ENCODE measurements around the gene SLC9C1.
A peak's percentile ranks its signal among the peaks of the same experiment; 100 is the strongest.

Gene SLC9C1

DNA sequence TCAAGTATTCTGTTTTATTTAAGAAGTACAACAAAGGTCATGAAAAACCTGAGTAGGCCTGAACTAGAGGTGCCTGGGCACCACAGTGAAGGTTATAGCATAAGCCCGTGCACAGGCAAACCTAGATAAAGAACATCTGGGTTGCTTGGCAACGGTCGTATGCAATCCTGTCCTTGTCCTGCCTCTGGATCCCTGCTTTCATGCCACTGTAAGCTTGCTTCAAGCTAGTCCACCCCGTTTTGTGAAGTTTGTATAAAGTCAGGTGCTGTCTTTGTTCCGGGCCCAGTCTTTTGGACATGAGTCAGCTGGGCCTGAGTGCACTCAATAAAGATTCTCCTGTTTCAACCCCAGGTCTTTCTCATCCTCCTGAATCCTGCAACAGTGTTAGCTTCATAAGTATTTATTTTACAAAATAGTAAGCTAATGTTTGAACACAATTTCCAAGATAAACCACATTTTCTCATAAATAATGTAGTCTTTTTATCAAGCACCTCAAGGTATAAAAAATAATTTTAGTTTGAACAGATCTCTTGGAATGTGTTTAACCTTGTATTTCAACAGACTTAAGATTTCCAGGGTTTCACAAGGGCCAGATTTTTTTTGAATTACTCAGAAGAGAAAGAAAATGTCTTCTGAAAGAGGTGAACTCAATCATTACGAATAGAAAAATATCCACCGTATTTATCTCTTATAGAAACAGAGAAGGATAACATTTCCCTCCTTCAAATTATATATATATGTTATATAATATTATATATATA is 14.3 kb upstream of the SLC9C1 start:
- DNase-seq: no peak
- intact Hi-C loops (cut with DNase I): no loop called here

DNA sequence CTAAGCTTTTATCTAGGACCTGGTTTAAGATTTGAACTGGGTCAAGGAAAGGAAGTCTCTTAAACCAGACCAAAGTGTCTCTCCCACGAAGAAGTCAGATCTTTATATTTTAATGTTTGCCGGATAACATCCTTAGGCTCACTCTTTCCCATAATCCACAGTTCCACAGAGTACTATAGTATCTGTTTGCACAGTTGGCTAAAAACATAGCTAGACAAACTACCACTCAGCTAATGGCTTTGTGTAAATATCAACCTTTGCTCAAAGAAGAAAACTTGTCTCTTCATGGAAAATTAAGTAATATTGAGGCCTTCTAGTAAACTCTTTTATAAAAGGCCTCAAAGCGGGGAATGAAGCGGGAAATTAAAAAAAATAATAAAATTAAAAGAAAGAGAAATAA is 13.5 kb upstream of the SLC9C1 start:
- no peak for DNase-seq
- intact Hi-C loops (cut with DNase I): no loop called here

DNA sequence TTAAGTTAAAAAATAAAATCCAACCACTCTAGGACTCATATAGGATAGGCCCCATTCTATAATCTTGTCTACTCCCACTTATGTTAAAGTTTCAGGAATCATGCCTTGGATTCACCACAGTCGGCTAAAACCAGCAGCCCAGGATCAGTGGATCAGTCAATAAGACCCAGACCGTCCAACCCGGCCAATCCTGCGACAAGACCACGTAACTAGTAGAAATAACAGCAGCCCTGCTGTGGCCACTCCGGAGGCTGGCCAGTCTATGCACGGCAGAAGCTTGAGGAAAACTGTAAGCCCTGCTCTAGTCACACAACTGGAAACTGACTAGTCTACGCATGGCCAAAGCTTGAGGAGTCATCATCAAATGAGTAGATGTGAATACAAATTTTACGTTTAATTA is 12.8 kb upstream of the SLC9C1 start:
- intact Hi-C loops (cut with DNase I): no loop called here
- DNase-seq: no peak

DNA sequence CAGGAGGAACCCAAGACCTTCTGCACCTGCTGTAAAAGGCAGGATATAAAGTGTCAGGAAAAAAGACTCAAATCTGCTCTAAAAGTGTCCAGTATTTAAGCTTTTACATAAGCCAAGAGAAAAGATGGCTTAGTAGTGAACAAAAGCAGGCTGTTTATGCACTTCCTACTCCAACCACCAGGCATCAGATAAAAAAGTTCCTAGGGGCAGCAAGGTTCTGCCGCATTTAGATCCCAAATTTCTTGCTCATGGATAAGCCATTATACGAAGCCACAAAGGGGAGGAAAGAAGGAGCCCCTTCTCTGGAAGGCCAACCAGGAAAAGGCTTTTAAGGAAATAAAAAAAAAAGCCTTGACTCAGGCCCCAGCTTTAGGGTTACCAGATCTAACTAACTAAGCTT is 10.6 kb upstream of the SLC9C1 start:
- no peak for DNase-seq
- intact Hi-C loops (cut with DNase I): no loop called here

DNA sequence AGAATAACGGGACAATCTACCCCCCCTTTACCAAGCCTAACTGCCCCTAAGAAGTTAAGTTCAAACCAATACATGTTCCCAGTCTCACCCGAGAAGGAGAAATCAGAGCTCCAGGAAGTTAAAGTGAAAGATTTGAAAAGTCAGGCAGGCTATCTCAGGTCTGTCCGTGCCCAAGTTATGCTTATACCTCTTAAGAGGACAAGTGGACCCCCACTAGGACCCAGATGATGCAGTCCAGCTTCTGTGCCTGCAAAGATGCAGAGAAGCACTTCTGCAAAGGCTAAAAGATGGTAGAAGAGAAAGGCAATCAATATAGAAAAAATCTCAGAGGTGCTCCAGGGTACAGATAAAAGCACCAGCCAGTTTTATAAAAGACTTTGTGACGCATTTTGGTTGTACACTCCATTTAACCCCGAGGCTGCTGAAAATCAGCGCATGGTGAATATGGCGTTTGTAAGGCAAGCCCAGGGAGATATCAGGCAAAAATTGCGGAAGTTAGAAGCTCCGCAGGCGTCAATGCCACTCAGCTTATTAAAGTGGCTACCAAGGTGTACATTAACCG is 9.8 kb upstream of the SLC9C1 start:
- DNase-seq: peak in 1 of 10 donors; percentile 30
- intact Hi-C loops (cut with DNase I): no loop called here

DNA sequence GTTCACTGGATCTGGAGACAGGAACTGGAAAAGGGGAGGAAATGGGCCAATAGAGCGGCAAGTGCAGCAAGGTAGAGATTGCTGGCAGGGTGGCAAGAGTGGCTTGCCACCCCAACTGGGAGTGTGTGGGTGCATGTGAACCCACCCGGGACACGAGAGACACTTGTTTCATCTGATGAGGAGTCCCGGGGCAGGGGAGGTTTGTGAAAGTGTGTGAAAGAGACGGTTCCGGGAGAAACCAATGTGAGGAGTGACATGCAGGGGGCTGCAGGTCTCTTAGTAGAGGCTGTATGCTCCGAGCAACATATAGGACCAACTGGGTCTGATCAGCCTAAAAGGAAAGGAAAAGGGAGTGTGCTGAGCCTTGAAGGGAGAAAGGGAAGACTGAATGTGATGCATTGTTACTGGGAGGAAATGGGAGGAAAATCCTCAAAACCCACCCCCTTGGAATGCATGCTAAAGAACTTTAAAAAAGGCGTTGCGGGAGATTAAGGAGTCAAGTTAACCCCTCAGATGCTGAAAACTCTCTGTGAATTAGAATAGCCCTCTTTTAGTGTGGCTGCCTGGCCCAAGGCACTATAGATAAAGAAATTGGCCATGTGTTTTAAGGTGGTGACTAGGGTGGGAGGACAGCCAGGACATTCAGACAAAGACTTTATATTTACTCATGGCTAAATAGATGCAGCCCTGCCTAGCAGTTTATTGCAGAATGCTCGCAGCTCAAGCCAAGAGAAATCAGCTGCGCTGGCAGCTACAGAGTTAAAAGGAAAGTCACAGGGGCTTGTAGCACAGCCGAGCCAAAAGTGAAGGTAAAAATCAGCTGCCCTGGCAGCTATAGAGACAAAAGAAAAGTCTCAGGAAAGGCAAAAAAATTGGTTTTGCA is 9.1 kb upstream of the SLC9C1 start:
- DNase-seq: no peak
- intact Hi-C loops (cut with DNase I): no loop called here

DNA sequence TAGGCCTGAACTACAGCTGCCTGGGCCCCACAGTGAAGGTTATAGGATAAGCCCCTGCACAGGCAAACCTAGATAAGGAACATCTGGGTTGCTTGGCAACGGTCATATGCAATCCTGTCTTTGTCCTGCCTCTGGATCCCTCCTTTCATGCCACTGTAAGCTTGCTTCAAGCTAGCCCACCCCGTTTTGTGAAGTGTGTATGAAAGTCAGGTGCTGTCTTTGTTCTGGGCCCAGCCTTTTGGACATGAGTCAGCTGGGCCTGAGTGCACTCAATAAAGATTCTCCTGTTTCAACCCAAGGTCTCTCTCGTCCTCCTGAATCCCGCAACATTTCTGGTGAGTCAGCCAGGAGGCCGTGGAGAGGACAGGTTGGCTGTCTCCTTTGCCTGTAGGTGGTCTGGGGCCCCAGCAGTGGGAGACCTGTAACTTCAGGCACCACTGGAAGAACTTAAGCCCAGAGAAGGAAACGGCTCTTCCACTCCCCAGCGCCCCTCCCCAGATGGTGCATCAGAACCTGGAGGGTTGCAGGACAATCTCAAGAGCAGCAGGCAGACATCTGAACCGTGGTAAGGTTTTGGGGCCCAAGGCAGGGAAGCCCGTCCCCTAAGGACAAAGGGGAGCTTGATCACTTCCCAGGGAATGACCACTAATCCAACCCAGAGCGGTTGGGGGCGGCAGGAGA is 8.3 kb upstream of the SLC9C1 start:
- no peak for DNase-seq
- intact Hi-C loops (cut with DNase I): no loop called here

DNA sequence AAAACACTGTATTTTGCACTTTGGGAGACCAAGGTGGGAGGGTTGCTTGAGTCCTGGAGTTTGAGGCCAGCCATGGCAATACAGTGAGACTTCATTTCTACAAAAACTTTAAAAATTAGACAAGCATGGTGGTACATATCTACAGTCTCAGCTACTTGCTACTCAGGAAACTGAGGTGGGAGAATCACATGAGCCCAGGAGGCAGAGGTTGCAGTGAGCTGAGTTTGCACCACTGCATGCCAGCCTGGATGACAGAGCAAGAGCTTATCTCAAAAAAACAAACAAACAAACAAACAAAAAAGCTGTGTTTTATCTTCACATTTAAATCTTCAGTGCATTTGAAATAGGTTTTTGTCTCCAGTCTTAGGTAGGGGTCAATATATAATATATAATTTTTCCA is 4.8 kb upstream of the SLC9C1 start:
- intact Hi-C loops (cut with DNase I): no loop called here
- DNase-seq: no peak

DNA sequence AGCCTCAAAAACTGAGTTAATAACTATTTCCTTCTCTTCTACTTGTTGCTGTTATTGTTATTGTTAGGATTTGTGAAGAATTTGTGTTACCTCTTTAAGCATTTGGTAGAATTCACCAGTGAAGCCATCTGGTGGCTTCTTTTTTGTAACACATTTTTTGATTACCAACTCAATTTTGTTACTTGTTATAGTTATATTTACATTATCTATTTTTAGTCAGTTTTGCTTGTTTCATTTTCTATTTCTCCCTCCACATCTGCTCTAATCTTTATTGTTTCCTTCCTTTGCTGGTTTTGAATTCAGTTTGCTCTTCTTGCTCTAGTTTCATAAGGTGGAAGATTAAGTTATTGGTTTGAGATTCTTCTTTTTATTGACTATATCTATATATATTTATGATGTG is 3.7 kb upstream of the SLC9C1 start:
- intact Hi-C loops (cut with DNase I): no loop called here
- DNase-seq: no peak

DNA sequence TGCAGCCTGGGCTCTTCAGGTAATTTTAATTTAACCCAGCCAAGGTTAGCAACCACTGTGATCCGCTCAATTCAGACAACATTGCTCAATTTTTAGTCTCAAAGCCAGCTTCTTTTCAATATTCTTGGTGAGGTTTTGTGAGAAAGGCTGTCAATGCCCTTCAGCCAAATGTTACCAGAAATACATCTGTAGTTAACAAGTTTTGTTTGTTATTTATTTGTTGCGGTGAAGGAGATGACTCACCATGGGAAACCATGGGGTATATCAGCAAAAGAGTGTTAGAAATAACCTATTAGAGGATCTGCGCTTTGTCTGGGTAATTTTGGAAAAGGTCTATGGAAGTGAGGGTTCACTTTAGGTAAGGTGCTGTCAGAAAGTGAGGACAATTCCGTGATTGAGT is 5.0 kb downstream of the SLC9C1 start:
- no peak for DNase-seq
- intact Hi-C loops (cut with DNase I): no loop called here

DNA sequence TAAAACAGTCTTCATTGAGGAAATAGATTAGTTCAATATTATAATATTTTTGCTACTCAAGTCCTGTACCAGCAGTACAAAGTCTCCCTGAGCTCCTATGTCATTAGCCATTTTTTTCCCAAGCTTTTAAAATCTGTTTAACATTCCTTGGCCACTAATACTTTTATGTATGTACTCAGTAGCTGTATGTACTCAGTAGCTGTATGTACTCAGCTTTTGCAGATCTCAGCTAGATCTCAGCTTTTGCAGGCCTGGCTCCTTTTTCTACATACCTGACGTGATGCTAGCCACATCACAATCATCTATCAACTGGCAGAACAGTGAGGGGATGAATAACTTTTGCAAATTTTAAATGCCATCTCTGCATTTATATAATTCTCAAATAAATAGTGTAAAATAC is 13.8 kb downstream of the SLC9C1 start:
- DNase-seq: no peak
- intact Hi-C loops (cut with DNase I): no loop called here

DNA sequence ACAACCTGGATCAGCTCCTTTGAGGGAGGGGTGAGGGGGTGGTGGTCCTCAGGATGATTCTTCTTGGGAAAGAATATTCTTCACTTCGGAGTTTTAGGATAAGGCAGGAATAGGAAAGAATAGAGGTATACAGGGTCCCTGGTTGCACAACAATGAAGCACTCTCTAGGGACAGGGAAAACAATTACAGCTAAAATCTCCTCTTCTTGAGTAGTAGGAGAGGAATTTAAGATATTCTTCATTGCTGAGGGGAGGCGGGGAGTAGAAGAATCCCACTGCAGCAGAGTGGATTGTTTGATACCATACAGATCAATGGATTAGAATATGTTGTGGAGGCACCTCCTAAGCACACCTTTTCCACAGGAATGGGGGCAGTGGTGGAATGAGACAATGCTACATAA is 20.5 kb downstream of the SLC9C1 start:
- intact Hi-C loops (cut with DNase I): no loop called here
- DNase-seq: no peak

DNA sequence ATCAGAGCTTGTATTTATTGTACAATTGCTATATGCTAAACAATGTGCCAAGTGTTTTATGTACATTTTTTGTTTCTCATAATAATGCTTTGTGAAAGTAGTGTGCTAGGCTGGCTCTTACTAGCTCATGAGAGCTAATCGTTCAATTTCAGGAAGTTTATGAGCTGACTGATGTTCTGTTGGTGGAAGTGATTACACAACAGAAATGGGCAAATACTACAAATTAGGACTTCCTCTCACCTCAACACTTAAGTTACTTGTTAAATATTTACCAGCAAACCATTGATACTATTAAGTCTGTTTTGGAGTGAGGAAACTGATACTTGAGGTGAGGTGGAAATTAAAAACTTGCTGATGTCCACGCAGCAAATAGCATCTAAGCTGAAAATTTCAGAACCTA is 32.3 kb downstream of the SLC9C1 start:
- DNase-seq: no peak
- intact Hi-C loops (cut with DNase I): no loop called here

DNA sequence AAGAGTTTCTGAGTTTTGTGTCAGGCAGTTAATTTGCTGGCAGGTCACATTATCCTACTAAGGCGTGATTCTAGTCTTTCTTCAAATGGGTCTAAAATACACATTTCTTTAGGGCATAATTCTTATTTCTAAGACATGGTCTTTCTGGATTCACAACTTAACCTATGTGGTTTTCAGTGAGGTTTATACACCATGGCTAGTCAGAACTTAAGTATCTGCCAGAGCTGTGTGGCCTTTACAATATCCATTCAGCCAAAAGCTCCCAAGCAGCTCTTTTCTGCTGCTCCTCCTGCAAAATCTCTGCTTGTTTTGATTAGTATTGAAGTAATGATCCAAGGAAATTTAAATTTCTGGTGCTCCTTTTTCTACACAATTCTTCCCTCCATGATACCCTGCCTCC is 33.5 kb downstream of the SLC9C1 start:
- intact Hi-C loops (cut with DNase I): no loop called here
- DNase-seq: no peak

DNA sequence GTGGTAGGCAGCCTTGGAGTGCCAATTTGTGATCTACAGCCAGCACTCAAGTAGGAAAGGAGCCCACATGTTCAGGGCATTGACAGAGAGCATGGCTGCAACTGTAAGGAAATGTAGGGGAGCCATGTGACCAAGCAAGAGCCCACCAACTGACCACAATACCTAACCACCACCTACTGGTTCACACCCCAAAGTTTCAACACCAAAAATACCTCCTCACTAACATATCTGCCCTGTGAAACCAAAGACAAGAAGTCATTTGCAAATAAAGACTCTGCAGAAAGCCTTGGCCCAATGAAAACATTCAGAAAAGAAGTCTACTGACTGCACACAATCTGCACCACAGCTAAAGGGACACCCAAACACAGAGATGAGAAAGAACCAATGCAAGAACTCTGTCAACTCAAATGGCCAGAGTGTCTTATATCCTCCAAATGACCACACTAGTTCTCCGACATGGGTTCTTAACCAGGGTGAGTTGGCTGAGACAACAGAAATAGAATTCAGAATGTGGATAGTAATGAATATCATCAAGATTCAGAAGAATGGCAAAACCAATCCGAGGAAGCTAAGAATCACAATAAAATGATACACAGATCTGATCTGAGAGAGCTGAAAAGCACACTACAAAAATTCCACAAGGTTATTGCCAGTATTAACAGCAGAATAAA is 40.6 kb downstream of the SLC9C1 start:
- no peak for DNase-seq
- intact Hi-C loops (cut with DNase I): no loop called here

DNA sequence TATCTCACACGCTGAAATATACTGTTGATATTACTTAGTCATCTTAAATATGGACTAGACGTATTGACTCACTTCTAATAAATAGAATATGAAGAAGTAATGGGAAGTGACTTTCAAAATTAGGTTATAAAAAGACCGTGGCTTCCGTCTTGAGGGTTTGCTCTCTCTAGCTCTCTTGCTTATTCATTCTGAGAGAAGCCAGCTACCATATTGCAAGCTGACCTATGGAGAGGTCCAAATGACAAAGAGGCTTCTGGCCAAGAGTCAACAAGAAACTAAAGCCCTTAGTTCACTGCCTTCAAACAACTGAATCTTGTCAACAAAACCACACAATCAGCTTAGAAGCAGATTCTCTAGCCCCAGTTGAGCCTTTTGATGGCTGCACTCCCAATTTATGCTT is 46.1 kb downstream of the SLC9C1 start:
- no peak for DNase-seq
- intact Hi-C loops (cut with DNase I): no loop called here

DNA sequence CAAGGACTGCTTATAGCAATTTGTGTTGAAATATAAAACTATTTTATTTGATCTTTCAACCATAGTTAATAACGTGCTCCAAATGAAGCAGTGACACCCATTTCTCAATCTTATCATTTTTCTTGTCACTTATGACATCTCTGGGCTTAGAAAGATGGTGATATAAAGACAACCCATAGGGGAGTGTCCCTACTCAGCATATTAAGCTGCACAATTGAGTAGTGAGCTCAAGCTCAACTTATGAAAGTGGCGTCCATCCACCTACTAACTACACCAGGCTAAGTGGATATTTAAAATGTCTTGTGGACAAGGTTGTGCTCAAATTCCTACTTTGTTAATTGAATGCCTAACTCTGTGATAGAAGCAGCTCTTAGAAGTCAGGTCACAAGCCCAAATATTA is 46.7 kb downstream of the SLC9C1 start:
- DNase-seq: no peak
- intact Hi-C loops (cut with DNase I): no loop called here

DNA sequence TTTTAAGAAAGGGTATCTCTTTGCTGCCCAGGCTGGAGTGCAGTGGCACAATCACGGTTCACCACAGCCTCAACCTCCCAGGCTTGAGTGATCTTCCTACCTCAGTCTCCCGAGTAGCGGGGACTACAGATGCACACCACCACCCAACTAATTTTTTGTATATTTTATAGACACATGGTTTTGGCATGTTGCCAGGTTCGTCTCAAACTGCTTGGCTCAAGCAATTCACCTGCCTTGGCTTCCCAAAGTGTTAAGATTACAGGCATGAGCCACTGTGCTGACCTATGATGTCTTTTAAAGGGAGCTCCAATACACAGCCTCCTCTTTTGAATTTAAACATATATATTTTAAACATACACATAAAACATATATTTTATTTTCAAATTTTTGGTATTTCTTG is 60.9 kb downstream of the SLC9C1 start:
- DNase-seq: no peak
- intact Hi-C loops (cut with DNase I): no loop called here

DNA sequence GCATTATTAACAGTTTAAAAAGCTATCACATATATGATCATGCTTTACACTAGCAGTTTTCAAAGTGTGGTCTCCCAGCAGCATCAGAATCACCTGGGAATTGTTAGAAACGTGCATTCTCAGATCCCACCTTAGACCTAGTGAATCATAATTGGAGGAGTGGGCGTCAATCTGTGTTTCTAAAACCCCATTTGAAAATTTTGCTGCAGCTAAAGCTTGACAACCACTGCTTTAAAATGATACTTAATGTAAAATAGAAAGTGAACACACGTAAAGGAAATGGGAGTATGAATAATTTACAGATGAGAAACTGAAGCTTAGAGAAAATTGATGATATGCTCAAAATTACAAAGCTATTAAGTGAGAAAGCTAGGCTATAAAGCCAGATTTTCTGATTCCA is 62.3 kb downstream of the SLC9C1 start:
- no peak for DNase-seq
- intact Hi-C loops (cut with DNase I): no loop called here

DNA sequence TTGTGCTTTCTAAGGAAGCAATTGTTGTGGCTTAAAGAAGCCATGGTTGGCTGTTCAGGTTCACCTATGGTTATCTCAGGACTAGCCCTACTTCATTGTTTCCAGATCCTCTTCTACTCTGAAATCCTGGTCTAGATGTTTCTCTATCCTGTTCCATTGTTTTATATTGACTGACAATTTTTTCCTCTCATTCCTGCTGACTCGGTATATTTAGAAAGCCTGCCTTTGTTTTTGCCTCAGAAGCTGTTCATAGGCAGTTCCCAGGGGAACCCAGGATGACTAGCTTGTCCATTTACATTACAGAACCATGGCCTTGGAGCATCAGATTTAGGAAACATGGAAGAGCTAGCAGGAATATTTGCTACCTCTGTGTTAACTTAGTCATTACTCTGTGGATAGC is 64.0 kb downstream of the SLC9C1 start:
- no peak for DNase-seq
- intact Hi-C loops (cut with DNase I): no loop called here

DNA sequence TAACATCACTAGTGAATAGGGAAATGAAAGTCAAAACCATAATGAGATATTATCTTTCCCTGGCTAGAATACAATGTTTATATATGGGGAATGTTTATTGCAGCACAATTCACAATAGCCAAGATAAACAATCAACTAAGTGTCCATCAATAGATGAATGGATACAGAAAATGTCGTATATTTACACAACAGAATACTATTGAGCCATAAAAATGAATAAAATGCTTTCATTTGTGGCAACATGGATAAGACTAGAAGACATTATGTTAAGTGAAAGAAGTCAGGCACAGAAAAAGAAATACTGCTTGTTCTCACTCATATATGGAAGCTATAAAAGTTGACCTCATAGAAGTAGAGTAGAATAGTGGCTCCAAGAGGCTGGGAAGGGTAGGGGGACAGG is 65.2 kb downstream of the SLC9C1 start:
- no peak for DNase-seq
- intact Hi-C loops (cut with DNase I): no loop called here
